GM19463 (cell line): ENCODE measurements around the gene KLK15.

ENCODE experiments used
- ATAC-seq: cut with Tn5 transposase; IDR thresholded peaks from one replicate; pipeline ENCODE4 v1.9.1; 2021; ENCODE audit warnings: mild to moderate bottlenecking, moderate library complexity; ENCODE audit not compliant: unreplicated experiment

Gene KLK15

GRCh38 chr19:50779504-50780457 lies 53.6 kb downstream of the KLK15 start:
- no peak for ATAC-seq

DNA sequence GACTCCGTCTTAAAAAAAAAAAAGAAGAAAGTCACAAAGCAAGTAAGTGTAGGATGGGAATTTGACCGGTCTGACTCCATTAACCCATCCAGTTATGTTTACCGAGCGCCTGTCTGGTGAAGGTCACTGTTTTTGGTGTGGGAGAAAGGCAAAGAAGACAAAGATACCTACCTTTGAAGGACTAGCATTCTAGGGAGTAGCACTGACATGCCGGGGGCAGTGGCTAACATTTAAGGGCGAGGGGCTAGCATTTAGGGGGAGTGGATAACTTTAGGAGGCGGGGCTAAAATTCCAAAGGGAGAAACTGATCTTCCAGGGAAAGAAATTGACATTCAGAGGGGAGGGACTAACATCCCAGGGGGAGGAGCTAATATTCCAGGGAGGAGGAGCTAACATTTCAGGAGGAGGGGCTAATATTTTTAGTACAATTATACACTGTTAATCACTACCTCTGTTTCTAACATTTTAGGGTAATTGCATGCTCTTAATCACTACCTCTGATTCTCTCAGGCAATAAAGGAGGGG lies 54.4 kb downstream of the KLK15 start:
- no peak for ATAC-seq

GRCh38 chr19:50777830-50778303 lies 55.5 kb downstream of the KLK15 start:
- no peak for ATAC-seq

DNA sequence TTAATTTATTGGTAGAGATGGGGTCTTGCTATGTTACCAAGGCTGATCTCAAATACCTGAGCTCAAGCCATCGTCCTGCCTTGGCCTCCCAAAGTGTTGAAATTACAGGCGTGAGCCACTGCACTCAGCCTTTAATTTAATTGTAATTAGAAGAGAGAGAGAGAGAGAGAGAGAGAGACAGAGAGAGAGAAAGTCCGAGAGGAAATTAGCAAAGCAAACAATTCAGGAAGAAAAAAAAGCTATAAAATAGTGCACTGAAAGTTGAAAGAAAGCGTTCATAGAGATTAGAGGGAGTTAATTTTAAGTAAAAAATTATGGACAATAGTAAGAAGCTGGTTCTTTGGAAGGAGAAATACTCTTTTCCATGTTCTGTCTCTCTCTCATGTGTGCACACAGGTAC lies 56.1 kb downstream of the KLK15 start:
- no peak for ATAC-seq

- no peak for ATAC-seq
These were observed 57.2 kb downstream of the KLK15 start for GRCh38 chr19:50776131-50776530.
